ENCODE measurements around the gene C22orf15.

DNA sequence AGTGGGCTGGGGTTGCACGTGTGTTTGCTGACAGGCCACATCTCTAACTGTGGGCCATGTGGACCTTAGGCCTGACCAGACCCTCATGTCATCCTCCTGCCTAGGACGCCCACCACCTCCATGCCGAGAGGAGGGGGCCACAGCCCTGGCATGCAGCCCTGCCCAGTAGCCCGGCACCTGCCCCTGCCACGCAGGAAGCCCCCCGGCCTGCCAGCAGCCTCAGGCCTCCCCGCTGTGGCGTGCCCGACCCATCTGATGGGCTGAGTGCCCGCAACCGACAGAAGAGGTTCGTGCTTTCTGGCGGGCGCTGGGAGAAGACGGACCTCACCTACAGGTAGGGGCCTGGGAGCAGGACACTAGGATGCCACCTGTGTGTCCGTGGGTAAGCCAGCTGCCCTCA, 16.3 kb downstream of the C22orf15 start:
- TF ChIP-seq, protein P1, sequence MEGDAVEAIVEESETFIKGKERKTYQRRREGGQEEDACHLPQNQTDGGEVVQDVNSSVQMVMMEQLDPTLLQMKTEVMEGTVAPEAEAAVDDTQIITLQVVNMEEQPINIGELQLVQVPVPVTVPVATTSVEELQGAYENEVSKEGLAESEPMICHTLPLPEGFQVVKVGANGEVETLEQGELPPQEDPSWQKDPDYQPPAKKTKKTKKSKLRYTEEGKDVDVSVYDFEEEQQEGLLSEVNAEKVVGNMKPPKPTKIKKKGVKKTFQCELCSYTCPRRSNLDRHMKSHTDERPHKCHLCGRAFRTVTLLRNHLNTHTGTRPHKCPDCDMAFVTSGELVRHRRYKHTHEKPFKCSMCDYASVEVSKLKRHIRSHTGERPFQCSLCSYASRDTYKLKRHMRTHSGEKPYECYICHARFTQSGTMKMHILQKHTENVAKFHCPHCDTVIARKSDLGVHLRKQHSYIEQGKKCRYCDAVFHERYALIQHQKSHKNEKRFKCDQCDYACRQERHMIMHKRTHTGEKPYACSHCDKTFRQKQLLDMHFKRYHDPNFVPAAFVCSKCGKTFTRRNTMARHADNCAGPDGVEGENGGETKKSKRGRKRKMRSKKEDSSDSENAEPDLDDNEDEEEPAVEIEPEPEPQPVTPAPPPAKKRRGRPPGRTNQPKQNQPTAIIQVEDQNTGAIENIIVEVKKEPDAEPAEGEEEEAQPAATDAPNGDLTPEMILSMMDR (IDR thresholded peaks at IDR 0.05): no peak
- TF ChIP-seq POLR2A (IDR thresholded peaks at IDR 0.05): no peak
